Activated naive CD8-positive, alpha-beta T cell treated with anti-CD3 and anti-CD28 coated beads, Interleukin-2, amount 10 ng/mL, durations not matched to agents 7 days and 5 days (primary cell): Measurements from ENCODE around the gene MR1. TPM values are rescaled to one million over a fixed set of nuclear protein-coding genes. Genes with fewer than 3 reads are reported as not detected.

Experiments
- ATAC-seq: fragments of 150-1000 bp; cut with Tn5 transposase; one replicate; pipeline ENCODE4 v1.10.0; 2021; ENCODE audit warnings: low read depth, moderate library complexity
- POLR2A ChIA-PET: fragments of 350-600 bp; sonication (Branson Sonifier 250); formaldehyde crosslinking; loops from one replicate; lab custom pipeline; 2021; ENCODE audit warnings: antibody characterized with exemption; lab: Charles Lee
- DNase-seq: peaks from one replicate; pipeline ENCODE4 v3.0.0; 2021
- H3K27ac Mint-ChIP-seq: one replicate; pipeline ENCODE4 v1.8.0; 2022; ENCODE audit warnings: mild to moderate bottlenecking, mixed read lengths
- H3K27me3 Mint-ChIP-seq: one replicate; pipeline ENCODE4 v1.8.0; 2022; ENCODE audit warnings: mild to moderate bottlenecking, moderate library complexity, mixed read lengths
- H3K36me3 Mint-ChIP-seq: one replicate; pipeline ENCODE4 v1.8.0; 2021; ENCODE audit warnings: mild to moderate bottlenecking, mixed read lengths
- H3K4me1 Mint-ChIP-seq: one replicate; pipeline ENCODE4 v1.8.0; 2021; ENCODE audit warnings: mixed read lengths
- H3K4me3 Mint-ChIP-seq: one replicate; pipeline ENCODE4 v1.8.0; 2022; ENCODE audit warnings: mild to moderate bottlenecking, moderate library complexity, mixed read lengths
- H3K9me3 Mint-ChIP-seq: one replicate; pipeline ENCODE4 v1.8.0; 2021; ENCODE audit warnings: mixed read lengths
- total RNA-seq, 2 experiments: library from RNA; stranded (reverse); gene quantifications; one replicate each; pipeline ENCODE4 v1.2.3, GENCODE V29; 2021

MR1 gene
- total RNA-seq, 2 experiments from 2014 or later: 39.2 to 40.0 TPM

- Mint-ChIP-seq H3K9me3 (no peaks in the 10 kb centered on the region), H3K27me3 (peaks cover 25% of the 10 kb centered on the region), H3K4me1 (peaks cover 67% of the 10 kb centered on the region), H3K36me3 (no peaks in the 10 kb centered on the region), H3K27ac (peak overlapping the region; percentile 82), H3K4me3 (peak overlapping the region; percentile 84)
- DNase-seq: no peak
- no peak for ATAC-seq
- POLR2A ChIA-PET: interaction anchor here (0.8 to 12.2 kb wide), 10 partner anchors 8 to 42 kb away, joined by 3 to 244 read pairs (median 10); partner anchors contain the start of gene IER5
Observed at GRCh38 chr1:181104042-181104789, 70.4 kb downstream of the MR1 start.

- Mint-ChIP-seq H3K27me3 (peaks cover 28% of the 10 kb centered on the region), H3K9me3 (no peaks in the 10 kb centered on the region), H3K27ac (peak overlapping the region; percentile 82), H3K36me3 (no peaks in the 10 kb centered on the region), H3K4me3 (peak overlapping the region; percentile 84), H3K4me1 (peaks cover 62% of the 10 kb centered on the region)
- POLR2A ChIA-PET: interaction anchor here (0.7 to 12.2 kb wide), 14 partner anchors 8 to 72 kb away, joined by 3 to 244 read pairs (median 7); partner anchors contain the start of gene IER5
- ATAC-seq (peak; percentile 32), DNase-seq (no peak)
Observed at GRCh38 chr1:181104790-181105133, 71.0 kb downstream of the MR1 start.

- H3K4me1 Mint-ChIP-seq: peaks cover 58% of the 10 kb centered on the region
- H3K27me3 Mint-ChIP-seq: peaks cover 34% of the 10 kb centered on the region
- peak; percentile 84 for ATAC-seq
- H3K9me3 Mint-ChIP-seq: no peaks in the 10 kb centered on the region
- peak overlapping the region; percentile 49 for H3K27ac Mint-ChIP-seq
- H3K36me3 Mint-ChIP-seq: no peaks in the 10 kb centered on the region
- H3K4me3 Mint-ChIP-seq: peak overlapping the region; percentile 85
- POLR2A ChIA-PET: interaction anchor here (0.7 to 12.2 kb wide), 14 partner anchors 9 to 72 kb away, joined by 3 to 244 read pairs (median 7); partner anchors contain the start of gene IER5
- DNase-seq: peak; percentile 95
Observed at GRCh38 chr1:181105134-181106021, 71.6 kb downstream of the MR1 start.

- H3K4me1 Mint-ChIP-seq: peaks cover 53% of the 10 kb centered on the region
- H3K36me3 Mint-ChIP-seq: no peaks in the 10 kb centered on the region
- H3K4me3 Mint-ChIP-seq: peak overlapping the region; percentile 85
- no peak for ATAC-seq
- H3K9me3 Mint-ChIP-seq: no peaks in the 10 kb centered on the region
- peaks cover 34% of the 10 kb centered on the region for H3K27me3 Mint-ChIP-seq
- no peak for DNase-seq
- POLR2A ChIA-PET: interaction anchor here (1.2 to 12.2 kb wide), 9 partner anchors 10 to 73 kb away, joined by 3 to 244 read pairs (median 9); partner anchors contain the start of gene IER5
- H3K27ac Mint-ChIP-seq: peak overlapping the region; percentile 49
Observed at GRCh38 chr1:181106022-181106312, 72.2 kb downstream of the MR1 start.

- POLR2A ChIA-PET: interaction anchor here (1.4 to 12.2 kb wide), 5 partner anchors 9 to 28 kb away, joined by 7 to 244 read pairs (median 11); partner anchors contain the start of gene IER5
- no peaks in the 10 kb centered on the region for H3K36me3 Mint-ChIP-seq
- no peaks in the 10 kb centered on the region for H3K9me3 Mint-ChIP-seq
- peaks cover 48% of the 10 kb centered on the region for H3K4me1 Mint-ChIP-seq
- no peak for DNase-seq
- no peak overlapping the region for H3K27ac Mint-ChIP-seq
- ATAC-seq: no peak
- peak overlapping the region; percentile 85 for H3K4me3 Mint-ChIP-seq
- H3K27me3 Mint-ChIP-seq: peaks cover 34% of the 10 kb centered on the region
Observed at GRCh38 chr1:181106479-181106878, 72.7 kb downstream of the MR1 start.

DNA sequence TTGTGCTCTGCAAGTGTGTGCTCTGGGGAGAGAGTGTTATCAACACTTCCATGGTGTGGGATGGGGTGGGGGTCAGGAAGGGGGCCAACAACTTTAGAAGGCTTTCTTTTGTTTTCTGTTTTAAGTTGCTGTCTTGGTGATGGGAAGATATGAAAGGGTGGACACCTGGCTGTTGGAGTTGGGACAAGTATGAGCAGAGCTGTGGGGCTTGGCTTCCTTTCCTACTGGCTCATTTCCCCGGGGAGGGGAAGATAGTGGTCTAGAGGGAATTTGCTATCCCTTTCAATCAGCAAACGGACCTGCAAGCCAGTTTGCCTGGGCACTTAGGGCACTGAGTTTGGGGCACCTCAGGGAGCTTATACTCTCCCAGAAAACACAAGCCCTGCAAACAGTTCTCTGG lies 73.9 kb downstream of the MR1 start:
- DNase-seq (no peak), ATAC-seq (no peak)
- H3K36me3 Mint-ChIP-seq: no peaks in the 10 kb centered on the region
- H3K27me3 Mint-ChIP-seq: peaks cover 34% of the 10 kb centered on the region
- POLR2A ChIA-PET: interaction anchor here (4.5 to 12.2 kb wide), 2 partner anchors 19 to 20 kb away, joined by 17 to 244 read pairs; partner anchors contain the start of gene IER5
- H3K9me3 Mint-ChIP-seq: no peaks in the 10 kb centered on the region
- peaks cover 42% of the 10 kb centered on the region for H3K4me1 Mint-ChIP-seq
- H3K4me3 Mint-ChIP-seq: no peak overlapping the region
- no peak overlapping the region for H3K27ac Mint-ChIP-seq

DNA sequence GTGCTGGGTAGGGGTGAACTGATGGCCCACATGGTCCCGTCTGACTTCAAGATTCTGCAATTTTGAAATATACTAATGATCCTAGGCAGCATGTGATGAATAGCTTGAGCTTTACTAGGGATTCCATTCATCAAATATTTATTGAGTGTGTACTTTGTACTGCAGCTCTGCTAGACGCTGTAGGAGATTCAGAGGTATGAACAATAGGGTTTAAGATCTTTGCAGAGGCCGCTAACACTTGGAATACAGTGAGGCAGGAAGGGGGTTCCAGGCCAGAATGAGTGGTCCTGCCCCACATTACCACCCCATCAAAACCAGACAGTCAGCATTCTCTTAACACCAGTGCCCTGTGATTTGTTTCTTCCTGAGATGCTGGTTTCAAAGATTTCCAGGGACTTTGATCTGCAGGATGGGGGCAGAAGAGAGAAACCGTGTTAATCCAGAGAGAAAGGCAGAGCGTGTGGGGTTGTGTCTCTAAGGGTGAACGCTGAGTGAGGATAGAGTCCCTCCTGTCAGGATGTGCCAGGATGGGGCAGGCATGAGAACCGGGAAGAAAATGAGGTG lies 74.6 kb downstream of the MR1 start:
- peak overlapping the region; percentile 9 for H3K27ac Mint-ChIP-seq
- ATAC-seq (no peak), DNase-seq (no peak)
- peaks cover 34% of the 10 kb centered on the region for H3K27me3 Mint-ChIP-seq
- no peaks in the 10 kb centered on the region for H3K36me3 Mint-ChIP-seq
- POLR2A ChIA-PET: interaction anchor here (4.5 to 12.2 kb wide), 2 partner anchors 19 to 20 kb away, joined by 17 to 244 read pairs; partner anchors contain the start of gene IER5
- H3K9me3 Mint-ChIP-seq: no peaks in the 10 kb centered on the region
- H3K4me1 Mint-ChIP-seq: peaks cover 37% of the 10 kb centered on the region
- no peak overlapping the region for H3K4me3 Mint-ChIP-seq

GRCh38 chr1:181110013-181110412 lies 76.2 kb downstream of the MR1 start:
- H3K36me3 Mint-ChIP-seq: no peaks in the 10 kb centered on the region
- H3K27me3 Mint-ChIP-seq: peaks cover 34% of the 10 kb centered on the region
- no peak for DNase-seq
- H3K4me3 Mint-ChIP-seq: no peak overlapping the region
- no peaks in the 10 kb centered on the region for H3K9me3 Mint-ChIP-seq
- no peak overlapping the region for H3K27ac Mint-ChIP-seq
- no peak for ATAC-seq
- peaks cover 26% of the 10 kb centered on the region for H3K4me1 Mint-ChIP-seq
- POLR2A ChIA-PET: interaction anchor here (1.5 to 4.5 kb wide), 2 partner anchors 18 to 26 kb away, joined by 3 to 17 read pairs; no protein-coding TSS in a partner anchor

Other genes starting within 250 kb of the MR1 start
- under 1 TPM; 0.19 to 0.34 TPM for gene KIAA1614, start 121.1 kb upstream of the MR1 start, total RNA-seq
- gene STX6, start 11.1 kb upstream of the MR1 start, total RNA-seq: 10 to 100 TPM; 20.8 to 21.1 TPM
- gene IER5, start 54.7 kb downstream of the MR1 start, total RNA-seq: 10 to 100 TPM; 36.6 to 36.8 TPM